Left renal cortex interstitium (tissue), 4 donors: ENCODE data around the gene SMCO3. TPM values are rescaled to one million over a fixed set of nuclear protein-coding genes. Genes with fewer than 3 reads are reported as not detected.

Experiments
- DNase-seq, 4 donors: peaks; one replicate each; pipeline ENCODE4 v3.0.0-alpha.2; 2013; ENCODE audit warnings: low read depth in 4 of 4, low spot score in 2 of 4, missing footprints in 1 of 4
- polyA plus RNA-seq, 4 donors: library from polyadenylated mRNA; unstranded; fragments of 120-200 nt; gene quantifications; one replicate each; pipeline ENCODE4 v1.2.1, GENCODE V29; 2013; ENCODE audit not compliant: insufficient read length in 4 of 4

Gene SMCO3
- polyA plus RNA-seq, result 1 to 10 TPM; 2.2 to 3.1 (median 2.6) TPM

DNA sequence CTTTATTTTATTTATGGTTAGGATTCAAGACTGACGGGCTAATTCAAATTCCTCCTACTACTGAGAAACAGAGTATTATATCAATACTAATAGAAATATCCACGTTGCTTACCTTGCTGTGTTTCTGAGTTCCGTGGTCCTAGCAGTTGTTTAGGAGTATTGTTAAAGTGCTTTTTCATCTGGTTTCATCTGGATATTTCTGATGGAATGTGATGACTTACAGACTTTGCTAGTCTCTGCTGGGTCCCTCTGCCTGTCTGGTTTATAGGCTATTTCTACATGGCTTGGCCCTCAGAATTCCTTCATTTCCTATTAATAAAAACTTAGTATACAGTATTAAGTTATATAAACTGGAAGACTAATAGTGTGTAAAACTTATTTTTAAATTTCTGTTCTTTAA is at the start of gene SMCO3:
TSS of gene SMCO3 (minus strand) at position 169 of the 400 bp plus-strand sequence. CDS start 7,502 bp downstream, outside the sequence.
- DNase-seq, result no peak

GRCh38 chr12:14860490-14860889 is 46.5 kb upstream of the SMCO3 start:
- no peak for DNase-seq

DNA sequence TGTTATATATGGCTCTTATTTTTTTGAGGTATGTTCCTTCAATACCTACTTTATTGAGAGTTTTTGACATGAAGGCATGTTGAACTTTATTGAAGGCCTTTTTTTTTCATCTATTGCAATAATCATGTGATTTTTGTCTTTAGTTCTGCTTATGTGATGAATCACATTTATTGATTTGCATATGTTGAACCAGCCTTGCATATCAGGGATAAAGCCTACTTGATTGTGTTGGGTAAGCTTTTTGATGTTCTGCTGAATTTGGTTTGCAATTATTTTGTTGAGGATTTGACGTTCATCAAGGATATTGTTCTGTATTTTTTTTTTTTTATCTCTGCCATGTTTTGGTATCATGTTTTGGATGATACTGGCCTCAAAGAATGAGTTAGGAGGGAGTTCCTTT is 44.5 kb upstream of the SMCO3 start:
- DNase-seq, result no peak

GRCh38 chr12:14854586-14855183 is 40.7 kb upstream of the SMCO3 start:
- DNase-seq, result no peak

GRCh38 chr12:14853961-14854360 is 40.0 kb upstream of the SMCO3 start:
- DNase-seq, result no peak

GRCh38 chr12:14852880-14853279 is 38.9 kb upstream of the SMCO3 start:
- no peak for DNase-seq

DNA sequence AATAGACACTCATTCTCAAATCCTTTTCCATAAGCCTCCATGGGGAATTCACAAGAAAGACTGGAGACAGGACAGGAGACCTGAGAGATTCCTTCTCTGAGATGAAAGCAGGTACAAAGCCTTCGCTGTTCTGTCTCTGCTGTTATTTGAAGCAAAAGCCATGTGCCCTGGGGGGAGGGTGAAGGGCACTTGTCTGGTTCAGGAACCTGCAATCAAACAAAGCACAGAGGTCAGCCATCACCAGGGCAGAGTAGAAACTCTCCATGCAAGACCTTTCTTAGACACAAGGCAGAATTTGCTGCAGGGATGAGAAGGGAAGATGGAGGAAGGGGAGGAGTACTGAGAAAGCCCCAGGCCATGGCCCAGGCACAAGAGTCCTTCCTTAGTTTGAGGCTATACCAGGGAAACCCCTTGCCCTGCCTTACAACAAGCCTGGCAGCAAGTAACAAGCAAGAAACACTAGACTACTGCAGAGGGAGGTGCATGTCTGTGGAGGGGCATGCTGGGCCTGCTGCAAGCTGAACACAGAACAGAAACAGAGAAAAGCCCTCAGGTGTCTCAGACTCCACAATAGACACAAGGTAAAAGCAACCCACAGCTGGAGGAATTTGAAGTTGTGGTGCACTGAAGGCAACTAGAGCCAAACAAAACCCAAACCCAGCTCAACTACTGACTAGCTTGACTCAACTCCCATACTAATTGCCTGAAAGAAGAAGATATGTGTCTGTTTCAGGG is 37.1 kb upstream of the SMCO3 start:
- no peak for DNase-seq

GRCh38 chr12:14849661-14850060 is 35.7 kb upstream of the SMCO3 start:
- no peak for DNase-seq

- no peak for DNase-seq
Observed at GRCh38 chr12:14846876-14847580, 33.0 kb upstream of the SMCO3 start.

- DNase-seq, result no peak
Observed at GRCh38 chr12:14846042-14846587, 32.1 kb upstream of the SMCO3 start.

GRCh38 chr12:14845350-14845750 is 31.4 kb upstream of the SMCO3 start:
- DNase-seq, result peak in 2 of 4 donors; percentile 44 to 68

DNA sequence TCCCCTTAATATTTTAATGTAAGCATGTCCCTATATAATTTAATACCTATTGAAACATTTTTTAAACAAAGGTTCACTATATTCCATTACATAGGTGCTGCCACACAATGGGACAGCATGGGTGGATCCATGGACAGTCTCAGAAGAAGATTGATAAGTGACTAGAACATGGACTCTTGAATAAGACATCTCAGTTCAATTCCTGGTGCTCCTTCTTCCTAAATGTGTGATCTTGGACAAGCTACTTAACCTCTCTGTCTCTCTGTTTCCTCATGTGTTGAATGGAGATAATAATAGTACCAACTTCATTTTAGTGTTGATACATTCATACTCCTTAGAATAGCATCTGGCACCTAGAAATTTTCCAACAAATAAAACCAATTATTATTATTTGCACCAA is 30.4 kb upstream of the SMCO3 start:
- no peak for DNase-seq

GRCh38 chr12:14843425-14843887 is 29.5 kb upstream of the SMCO3 start, which contains the start of gene ART4:
ART4 (minus strand) TSS chr12:14843526; CDS start chr12:14843113, 413 bp downstream.
- DNase-seq, result no peak

GRCh38 chr12:14842315-14842714 is 28.3 kb upstream of the SMCO3 start:
- no peak for DNase-seq

DNA sequence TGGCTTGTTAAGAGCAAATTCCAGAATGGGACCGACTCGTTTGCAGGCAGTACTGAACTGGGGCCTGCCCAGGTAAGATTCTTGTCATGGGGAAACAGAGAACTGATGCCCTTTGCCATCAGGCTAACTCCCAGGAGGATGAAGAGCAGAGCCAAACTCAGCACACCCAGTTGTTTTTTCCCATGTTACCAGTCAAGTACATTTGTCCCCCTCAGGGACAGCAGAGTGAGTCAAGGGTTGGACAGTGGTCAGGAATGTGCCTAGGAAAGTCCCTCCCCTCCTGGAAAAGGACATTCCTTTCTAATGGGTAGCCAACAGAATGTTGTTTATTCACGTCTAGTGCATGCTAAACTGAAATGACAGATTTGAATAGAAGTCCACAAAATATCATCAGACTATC is 27.8 kb upstream of the SMCO3 start:
- no peak for DNase-seq

DNA sequence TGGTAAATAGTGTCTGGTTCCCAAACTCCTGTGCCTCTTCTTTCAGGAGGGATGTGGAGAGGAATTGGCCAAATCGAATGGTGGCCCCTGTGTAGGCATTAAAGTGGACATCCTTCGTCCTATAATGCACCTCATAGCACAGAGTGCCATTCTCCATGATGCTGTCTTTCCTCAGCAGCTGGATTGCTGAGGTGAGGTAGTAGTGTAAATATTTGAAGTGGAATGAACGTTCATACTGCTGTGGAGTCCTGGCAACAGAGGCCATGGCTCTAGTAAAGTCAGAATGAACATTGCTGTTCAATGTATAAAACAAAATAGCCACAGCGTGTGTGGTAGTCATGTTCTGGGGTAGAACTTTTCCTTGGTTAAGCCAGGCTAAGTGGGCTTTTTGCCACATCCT is 26.6 kb upstream of the SMCO3 start:
- DNase-seq, result no peak

- no peak for DNase-seq
Observed at GRCh38 chr12:14839262-14839661, 25.3 kb upstream of the SMCO3 start.

GRCh38 chr12:14836336-14837210 is 22.6 kb upstream of the SMCO3 start:
- no peak for DNase-seq

DNA sequence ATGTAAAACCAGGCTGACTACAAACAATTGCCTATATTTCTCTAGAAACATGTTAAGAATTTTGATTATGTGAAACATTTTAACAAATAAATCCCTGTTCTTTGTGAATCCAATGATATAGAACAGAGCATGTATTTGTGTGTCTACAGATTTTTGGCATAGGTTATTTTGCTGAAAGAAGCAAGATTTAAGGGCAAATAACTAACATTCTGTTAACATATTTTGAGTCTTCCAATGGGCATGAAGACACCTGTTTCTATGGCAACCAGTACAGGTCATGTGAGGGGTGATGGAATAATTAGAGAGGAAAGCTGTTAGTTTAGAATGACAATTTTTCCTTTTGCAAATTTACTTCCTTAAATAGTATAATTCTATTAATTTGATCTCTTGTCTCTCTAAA is 20.5 kb upstream of the SMCO3 start:
- no peak for DNase-seq

DNA sequence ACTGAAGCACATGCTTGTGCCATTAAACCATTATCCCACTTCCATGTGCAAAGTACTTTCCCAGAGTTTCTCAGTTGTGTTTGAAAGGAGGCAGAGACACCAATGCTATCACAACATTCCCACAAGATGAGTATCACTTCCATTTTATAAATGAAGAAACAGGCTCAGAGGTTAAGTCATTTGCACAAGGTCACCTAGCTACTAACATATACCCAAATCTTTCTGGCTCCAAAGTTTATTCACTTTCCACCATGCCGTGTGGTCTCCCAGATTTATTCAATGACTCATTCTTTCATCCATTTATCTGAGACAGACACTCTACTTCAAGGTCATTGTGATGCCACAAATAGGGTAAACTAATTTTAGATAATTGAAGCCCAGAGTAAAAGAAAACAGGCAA is 20.0 kb upstream of the SMCO3 start:
- DNase-seq, result no peak
